ENCODE results near the gene SCN7A. TPM values are rescaled to one million over a fixed set of nuclear protein-coding genes. Genes with fewer than 3 reads are reported as not detected.

The SCN7A gene
- total RNA-seq, 2 experiments from 2014 or later = not detected

DNA sequence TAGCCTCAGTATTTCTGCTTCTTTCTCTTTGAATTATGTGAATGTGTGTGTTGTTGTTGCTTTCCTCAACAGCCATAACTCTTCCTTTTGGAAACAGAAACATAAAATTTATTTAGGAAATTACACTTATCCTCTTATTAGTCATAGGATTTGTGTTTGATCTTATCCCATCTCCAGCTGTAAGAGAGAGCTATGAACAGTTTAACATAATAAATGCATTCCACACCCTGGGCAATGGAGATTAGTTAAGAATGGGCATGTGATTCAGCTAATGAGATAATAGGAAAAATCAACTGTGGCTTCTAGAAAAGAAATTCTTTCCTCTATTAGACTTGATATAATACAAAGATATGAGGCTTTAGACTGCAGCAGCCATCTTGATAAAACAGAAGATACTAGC lies 55.0 kb downstream of the SCN7A start:
- H3K9me3 ChIP-seq (ENCODE audit: low read length) = no peaks in the 10 kb centered on the region
- H3K36me3 ChIP-seq (ENCODE audit: insufficient read depth, low read length) = no peaks in the 10 kb centered on the region
- H3K27ac ChIP-seq (ENCODE audit: low read depth, low read length, poor library complexity, severe bottlenecking) = no peak overlapping the region
- ChIA-PET CTCF (ENCODE audit: unreplicated experiment) (no interaction called here), POLR2A (no interaction called here)
- no peaks in the 10 kb centered on the region for H3K79me2 ChIP-seq (ENCODE audit: insufficient read depth, low read depth, low read length)
- no TSS peak for BruUV-seq (replicated peaks)
- TF ChIP-seq EZH2phosphoT487 (IDR thresholded peaks at IDR 0.05; ENCODE audit: borderline replicate concordance, low read depth, low read length) = no peak
- TF ChIP-seq CTCF (conservative IDR thresholded peaks at IDR 0.05; ENCODE audit: low read length) = no peak
- DNase-seq (ENCODE audit: low spot score) = no peak
- H4K20me1 ChIP-seq (ENCODE audit: insufficient read depth, low read length) = no peaks in the 10 kb centered on the region
- no peak overlapping the region for H2AFZ ChIP-seq (ENCODE audit: low read length)
- intact Hi-C loops (cut with micrococcal nuclease; ENCODE audit: unreplicated experiment) = no loop called here
- no peak overlapping the region for H3K4me3 ChIP-seq (ENCODE audit: low read depth, low read length, poor library complexity, severe bottlenecking)
- H3K4me2 ChIP-seq (ENCODE audit: low read length) = no peak overlapping the region
- H3K4me1 ChIP-seq (ENCODE audit: insufficient read depth, low read length, poor library complexity, severe bottlenecking) = no peaks in the 10 kb centered on the region
- H3K9me2 ChIP-seq (ENCODE audit: insufficient read depth, low read length) = no peaks in the 10 kb centered on the region

- Histone ChIP-seq H3K4me1 (ENCODE audit: insufficient read depth, low read length, poor library complexity, severe bottlenecking) (no peaks in the 10 kb centered on the region), H3K36me3 (ENCODE audit: insufficient read depth, low read length) (no peaks in the 10 kb centered on the region), H3K27ac (ENCODE audit: low read depth, low read length, poor library complexity, severe bottlenecking) (no peak overlapping the region), H2AFZ (ENCODE audit: low read length) (no peak overlapping the region), H4K20me1 (ENCODE audit: insufficient read depth, low read length) (no peaks in the 10 kb centered on the region), H3K4me3 (ENCODE audit: low read depth, low read length, poor library complexity, severe bottlenecking) (no peak overlapping the region), H3K79me2 (ENCODE audit: insufficient read depth, low read depth, low read length) (no peaks in the 10 kb centered on the region), H3K9me3 (ENCODE audit: low read length) (no peaks in the 10 kb centered on the region), H3K4me2 (ENCODE audit: low read length) (no peak overlapping the region), H3K9me2 (ENCODE audit: insufficient read depth, low read length) (no peaks in the 10 kb centered on the region)
- ChIA-PET CTCF (ENCODE audit: unreplicated experiment) (no interaction called here), POLR2A (interaction anchor here (0.6 kb wide), 1 partner anchor 105 kb away, joined by 3 read pairs; no protein-coding TSS in a partner anchor)
- no peak for TF ChIP-seq EZH2phosphoT487 (IDR thresholded peaks at IDR 0.05; ENCODE audit: borderline replicate concordance, low read depth, low read length)
- TF ChIP-seq CTCF (conservative IDR thresholded peaks at IDR 0.05; ENCODE audit: low read length) = no peak
- no TSS peak for BruUV-seq (replicated peaks)
- no peak for DNase-seq (ENCODE audit: low spot score)
- intact Hi-C loops (cut with micrococcal nuclease; ENCODE audit: unreplicated experiment) = no loop called here
These were observed 57.1 kb downstream of the SCN7A start for GRCh38 chr2:166436976-166437375.

GRCh38 chr2:166436189-166436588 lies 57.9 kb downstream of the SCN7A start:
- ChIA-PET CTCF (ENCODE audit: unreplicated experiment) (no interaction called here), POLR2A (no interaction called here)
- H3K4me1 ChIP-seq (ENCODE audit: insufficient read depth, low read length, poor library complexity, severe bottlenecking) = no peaks in the 10 kb centered on the region
- BruUV-seq (replicated peaks) = no TSS peak
- no peak overlapping the region for H3K27ac ChIP-seq (ENCODE audit: low read depth, low read length, poor library complexity, severe bottlenecking)
- no peak overlapping the region for H3K4me2 ChIP-seq (ENCODE audit: low read length)
- H3K79me2 ChIP-seq (ENCODE audit: insufficient read depth, low read depth, low read length) = no peaks in the 10 kb centered on the region
- no peaks in the 10 kb centered on the region for H4K20me1 ChIP-seq (ENCODE audit: insufficient read depth, low read length)
- H3K36me3 ChIP-seq (ENCODE audit: insufficient read depth, low read length) = no peaks in the 10 kb centered on the region
- H3K9me3 ChIP-seq (ENCODE audit: low read length) = no peaks in the 10 kb centered on the region
- intact Hi-C loops (cut with micrococcal nuclease; ENCODE audit: unreplicated experiment) = no loop called here
- no peak overlapping the region for H3K4me3 ChIP-seq (ENCODE audit: low read depth, low read length, poor library complexity, severe bottlenecking)
- no peak overlapping the region for H2AFZ ChIP-seq (ENCODE audit: low read length)
- H3K9me2 ChIP-seq (ENCODE audit: insufficient read depth, low read length) = no peaks in the 10 kb centered on the region
- TF ChIP-seq EZH2phosphoT487 (IDR thresholded peaks at IDR 0.05; ENCODE audit: borderline replicate concordance, low read depth, low read length) = no peak
- TF ChIP-seq CTCF (conservative IDR thresholded peaks at IDR 0.05; ENCODE audit: low read length) = no peak
- no peak for DNase-seq (ENCODE audit: low spot score)

Measured in OCI-LY7 (cell line).